SK-N-SH treated with all-trans-retinoic acid at 6 μM for 48 hours (cell line): ENCODE data around the gene GPR65.

Experiments
- CSDC2 ChIP-seq: fragments of 250-450 bp; sonication (Bioruptor Pico); IDR thresholded peaks from 2 replicates; pipeline ENCODE4 v1.5.0; 2020; ENCODE audit warnings: mild to moderate bottlenecking, moderate library complexity
- PATZ1 ChIP-seq: fragments of 250-450 bp; sonication (Bioruptor Pico); IDR thresholded peaks from 2 replicates; pipeline ENCODE4 v1.8.0; 2020; ENCODE audit warnings: mild to moderate bottlenecking, moderate library complexity, borderline replicate concordance
- POU6F1 ChIP-seq: fragments of 250-450 bp; sonication (Bioruptor Pico); IDR thresholded peaks from 2 replicates; pipeline ENCODE4 v1.8.0; 2021; ENCODE audit warnings: low read depth, mild to moderate bottlenecking, moderate library complexity, borderline replicate concordance
- RARB ChIP-seq: fragments of 250-450 bp; sonication (Bioruptor Pico); IDR thresholded peaks from 2 replicates; pipeline ENCODE4 v1.8.0; 2021; ENCODE audit warnings: mild to moderate bottlenecking, moderate library complexity
- SNAI2 ChIP-seq: fragments of 250-450 bp; sonication (Bioruptor Pico); IDR thresholded peaks from 2 replicates; pipeline ENCODE4 v1.5.0; 2020; ENCODE audit warnings: mild to moderate bottlenecking, moderate library complexity
- TOX ChIP-seq: fragments of 250-450 bp; sonication (Bioruptor Pico); IDR thresholded peaks from 2 replicates; pipeline ENCODE4 v1.8.0; 2021; ENCODE audit warnings: mild to moderate bottlenecking, moderate library complexity, borderline replicate concordance
- ZFP3 ChIP-seq: fragments of 250-450 bp; sonication (Bioruptor Pico); IDR thresholded peaks from 2 replicates; pipeline ENCODE4 v1.5.0; 2020; ENCODE audit warnings: mild to moderate bottlenecking, moderate library complexity
- ZNF565 ChIP-seq: fragments of 450-650 bp; formaldehyde crosslinking; conservative IDR thresholded peaks from 2 replicates; pipeline ENCODE4 v1.5.0; 2020; ENCODE audit warnings: low read depth, mild to moderate bottlenecking, moderate library complexity

- TF ChIP-seq ZFP3 (no peak), SNAI2 (no peak), TOX (CRISPR knock-in tag) (no peak), PATZ1 (no peak), ZNF565 (CRISPR knock-in tag) (no peak), RARB (no peak), POU6F1 (CRISPR knock-in tag) (no peak), CSDC2 (CRISPR knock-in tag) (no peak)
Measured at GRCh38 chr14:88040146-88040545, 35.2 kb downstream of the GPR65 start.
